ENCODE results near the gene PROC. TPM values are rescaled to one million over a fixed set of nuclear protein-coding genes. Genes with fewer than 3 reads are reported as not detected.

PROC gene
- total and polyA plus RNA-seq, 2 of the 4 experiments (the other 2 are of a cell fraction) = 0.07 TPM; not detected in 1

DNA sequence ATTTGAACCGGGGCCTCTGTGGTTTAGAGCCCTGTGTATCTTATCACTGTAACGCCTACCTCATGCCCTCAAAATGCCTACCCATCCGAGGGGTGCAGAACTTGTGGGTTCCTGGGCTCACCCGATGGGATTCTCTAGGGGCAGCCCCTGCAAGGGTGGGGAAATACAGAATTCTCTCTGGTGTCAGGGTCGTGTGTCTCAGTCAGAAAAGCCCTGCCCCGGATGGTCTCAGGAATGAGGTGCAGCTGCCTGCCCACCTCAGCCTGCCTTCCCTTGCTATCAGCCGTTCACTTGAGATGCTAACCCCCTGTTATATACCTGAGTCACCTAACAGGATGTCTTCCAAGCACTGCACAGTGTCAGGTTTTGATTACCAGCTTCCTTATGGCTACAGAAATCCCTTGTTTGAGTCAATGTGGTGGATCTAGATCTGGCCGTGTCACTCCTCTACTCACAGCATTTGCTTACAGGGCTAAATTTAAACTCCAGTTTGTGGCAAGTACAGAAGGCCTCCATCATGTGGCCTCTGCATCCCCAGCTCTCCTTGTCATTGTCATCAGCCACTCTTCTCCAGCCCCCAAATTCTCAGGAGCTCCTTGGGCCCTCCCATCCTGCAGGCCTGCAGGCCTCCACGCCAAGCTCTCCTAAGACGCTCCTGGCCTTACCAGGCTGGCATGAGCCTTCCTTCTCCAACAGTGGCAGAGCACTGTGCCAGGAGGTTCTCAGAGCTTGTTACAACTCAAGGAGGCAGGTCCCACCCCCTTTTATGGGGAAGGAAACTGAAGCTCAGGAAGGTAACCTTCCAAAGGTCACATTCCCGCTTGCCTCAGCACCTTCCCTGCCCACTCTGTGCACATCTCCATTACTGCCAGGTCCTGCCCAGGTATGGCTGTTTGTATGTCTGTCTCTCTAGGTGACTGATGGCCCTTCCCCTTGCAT is 16.2 kb upstream of the PROC start:
- in situ Hi-C loops (cut with MboI; ENCODE audit: low sequenced_read_pairs) = no loop called here
- POLR2A ChIA-PET (ENCODE audit: unreplicated experiment) = no interaction called here
- whole genome bisulfite sequencing, 2 experiments (ENCODE audit: extremely low coverage in 2 of 2, insufficient read length in 1 of 2) = no CpG with 5 or more reads among the region's 11 CpGs
- H3K4me2 ChIP-seq (ENCODE audit: low read depth, low read length) = no peak overlapping the region
- H3K23ac ChIP-seq (ENCODE audit: low read depth, low read length) = no peak overlapping the region
- H3K4me1 ChIP-seq (ENCODE audit: control insufficient read depth, insufficient read depth, low read length) = peaks cover 17% of the 10 kb centered on the region
- 0 out of 2 replicates have a peak overlapping the region, but pooled peaks have one; percentile 16 for H2BK120ac ChIP-seq (ENCODE audit: low read depth, low read length)
- no peak overlapping the region for H4K8ac ChIP-seq (ENCODE audit: low read depth in 2 of 2, low read length in 2 of 2)
- no peak overlapping the region; the same call in 1 of the 2 replicates for H3K56ac ChIP-seq (ENCODE audit: extremely low read depth, insufficient read depth, low read length)
- no peaks in the 10 kb centered on the region for H4K20me1 ChIP-seq (ENCODE audit: insufficient read depth, low read length)
- peak overlapping the region; percentile 21; the same call in 1 of the 2 replicates for H2BK20ac ChIP-seq (ENCODE audit: low read depth, low read length)
- no peak overlapping the region for H2BK5ac ChIP-seq (ENCODE audit: low read depth, low read length, poor library complexity, severe bottlenecking)
- intact Hi-C loops (cut with micrococcal nuclease) = no loop called here
- H3K14ac ChIP-seq (replicated peaks; ENCODE audit: low read depth, low read length) = peak overlapping the region; percentile 49; the same call in 1 of the 2 replicates
- H3K18ac ChIP-seq (ENCODE audit: low read depth, low read length) = no peak overlapping the region
- H3K27me3 ChIP-seq (ENCODE audit: control insufficient read depth, insufficient read depth, low read length) = no peaks in the 10 kb centered on the region
- DNase-seq (peak; percentile 32), ATAC-seq (ENCODE audit: low read depth) (no peak)
- peak overlapping the region; percentile 3 for H4K91ac ChIP-seq (ENCODE audit: insufficient read depth, low read depth, low read length)
- CTCF ChIA-PET = no interaction called here
- H3K4ac ChIP-seq (ENCODE audit: low read depth, low read length) = peak overlapping the region; percentile 14; the same call in 1 of the 2 replicates
- peak overlapping the region; percentile 22 for H2AK5ac ChIP-seq (ENCODE audit: low read depth, low read length)
- no peaks in the 10 kb centered on the region for H3K79me1 ChIP-seq (ENCODE audit: low read depth in 1 of 2, low read length in 2 of 2)
- H2AK9ac ChIP-seq (replicated peaks; ENCODE audit: low read depth, low read length, poor library complexity) = peak overlapping the region; percentile 47
- no peak overlapping the region for H3K9ac ChIP-seq (ENCODE audit: low read depth, low read length)
- H3K9me1 ChIP-seq (ENCODE audit: insufficient read depth, low read length) = peaks cover 28% of the 10 kb centered on the region
- dilution Hi-C loops (cut with HindIII; ENCODE audit: low sequenced_read_pairs, unreplicated experiment) = no loop called here
- no peak overlapping the region for H3K27ac ChIP-seq (ENCODE audit: insufficient read depth, low read length)
- H3K36me3 ChIP-seq (ENCODE audit: control insufficient read depth, insufficient read depth, low read length) = no peaks in the 10 kb centered on the region
- no peak overlapping the region for H3K4me3 ChIP-seq (ENCODE audit: insufficient read depth, low read depth, low read length)
- 0 out of 3 replicates have a peak overlapping the region, but pooled peaks have one; percentile 20 for H2BK15ac ChIP-seq (ENCODE audit: low read depth, low read length)
- H2AFZ ChIP-seq (replicated peaks; ENCODE audit: low read length, poor library complexity) = peak overlapping the region; percentile 8
- BruUV-seq (replicated peaks) = no TSS peak
- no peak overlapping the region for H4K5ac ChIP-seq (ENCODE audit: low read depth, low read length)
- H3K9me3 ChIP-seq (ENCODE audit: control insufficient read depth, insufficient read depth, low read length) = no peaks in the 10 kb centered on the region
- TF ChIP-seq NFE2L2 (IDR thresholded peaks at IDR 0.05; ENCODE audit: low read depth, low read length) (no peak), RFX5 (IDR thresholded peaks at IDR 0.05; ENCODE audit: low read depth, low read length) (no peak), MAFK (IDR thresholded peaks at IDR 0.05; ENCODE audit: low read depth, low read length) (peak; percentile 19; the same call in 1 of the 2 replicates), CEBPB (IDR thresholded peaks at IDR 0.05; ENCODE audit: low read depth, low read length) (no peak)

Data from IMR-90 (cell line).